IPS DF 19.7 (cell line): ENCODE results near the gene MCOLN1.
"Not testable (repeated sequence)": the region's sequence is repeated elsewhere in the genome, so short reads cannot be mapped to it uniquely, and the experiment has no call there.

Experiments used
- DNase-seq: peaks from one replicate; pipeline ENCODE4 v3.0.0-alpha.2; 2013; ENCODE audit warnings: low read depth, low spot score

Gene MCOLN1

DNA sequence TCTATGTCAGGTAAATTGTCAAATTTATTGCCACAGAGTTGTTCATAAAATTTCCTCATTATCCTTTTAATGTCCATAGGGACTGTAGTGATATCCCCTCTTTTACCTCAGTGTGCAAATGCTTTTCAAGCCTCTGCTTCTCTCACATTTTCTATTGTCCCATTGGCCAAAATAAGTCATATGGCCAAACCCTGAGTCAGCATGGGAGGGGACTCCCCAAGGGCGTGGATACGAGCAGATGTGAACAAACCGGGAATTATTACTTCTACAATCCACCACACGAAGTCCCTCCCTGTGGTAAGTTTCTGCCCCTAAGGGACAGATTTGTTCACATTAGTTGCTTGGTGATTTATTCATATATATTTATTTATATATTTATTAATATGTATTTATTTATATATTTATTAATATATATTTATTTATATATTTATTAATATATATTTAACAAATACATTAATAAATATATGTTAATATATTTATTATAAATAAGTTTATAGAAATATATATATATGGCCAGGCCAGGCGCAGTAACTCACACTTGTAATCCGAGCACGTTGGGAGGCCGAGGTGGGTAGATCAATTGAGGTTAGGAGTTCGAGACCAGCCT is 53.1 kb downstream of the MCOLN1 start:
- DNase-seq = no peak

DNA sequence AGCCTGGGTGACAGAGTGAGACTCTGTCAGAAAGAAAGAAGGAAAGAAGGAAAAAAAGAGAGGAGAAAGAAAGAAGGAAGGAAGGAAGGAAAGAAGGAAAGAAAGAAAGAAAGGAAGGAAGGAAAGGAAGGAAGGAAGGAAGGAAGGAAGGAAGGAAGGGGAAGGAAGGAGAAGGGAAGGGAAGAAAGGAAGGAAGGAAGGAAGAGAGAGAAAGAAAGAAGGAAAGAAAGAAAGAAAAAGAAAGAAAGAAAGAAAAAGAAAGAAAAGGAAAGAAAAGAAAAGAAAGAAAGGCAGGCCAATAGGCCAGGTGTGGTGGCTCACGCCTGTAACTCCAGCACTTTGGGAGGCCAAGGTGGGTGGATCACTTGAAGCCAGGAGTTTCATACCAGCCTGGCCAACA is 55.0 kb downstream of the MCOLN1 start:
- DNase-seq = not testable (repeated sequence)

DNA sequence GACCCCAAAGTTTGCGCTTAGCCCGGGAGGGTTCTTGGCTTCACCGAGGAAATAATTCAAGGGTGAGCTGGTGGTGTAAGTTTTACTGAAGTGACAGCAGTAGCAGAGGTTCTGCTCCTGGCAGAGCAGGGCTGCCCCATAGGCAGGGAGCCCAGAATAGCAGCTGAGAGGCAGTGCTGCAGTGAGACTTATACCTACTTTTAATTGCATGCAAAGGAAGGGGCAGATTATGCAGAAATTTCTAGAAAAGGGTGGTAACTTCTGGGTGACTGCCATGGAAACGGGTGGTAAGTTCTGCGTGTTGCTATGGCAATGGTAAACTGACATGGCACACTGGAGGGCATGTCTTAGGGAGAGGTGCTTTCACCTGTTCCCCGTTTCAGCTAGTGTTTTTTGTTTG is 55.7 kb downstream of the MCOLN1 start:
- no peak for DNase-seq

DNA sequence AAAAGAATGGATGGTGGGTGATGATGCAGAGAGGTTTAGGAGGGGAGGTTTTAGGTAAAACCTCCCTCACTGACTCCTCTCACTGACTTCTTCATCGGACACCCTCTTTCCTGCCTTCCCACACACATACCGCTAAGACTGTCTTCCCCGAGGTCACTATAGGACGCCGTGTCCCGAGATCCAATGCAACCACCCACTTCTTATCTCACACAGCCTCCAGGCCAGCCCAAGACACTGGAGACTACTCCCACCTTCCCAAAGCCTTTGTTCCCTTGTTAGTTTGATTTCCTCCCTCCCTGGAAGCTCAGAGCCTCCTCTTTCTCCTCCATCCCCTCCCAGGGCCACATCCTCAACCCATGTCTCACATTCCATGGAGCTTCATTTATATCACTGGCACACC is 56.8 kb downstream of the MCOLN1 start:
- DNase-seq = no peak

DNA sequence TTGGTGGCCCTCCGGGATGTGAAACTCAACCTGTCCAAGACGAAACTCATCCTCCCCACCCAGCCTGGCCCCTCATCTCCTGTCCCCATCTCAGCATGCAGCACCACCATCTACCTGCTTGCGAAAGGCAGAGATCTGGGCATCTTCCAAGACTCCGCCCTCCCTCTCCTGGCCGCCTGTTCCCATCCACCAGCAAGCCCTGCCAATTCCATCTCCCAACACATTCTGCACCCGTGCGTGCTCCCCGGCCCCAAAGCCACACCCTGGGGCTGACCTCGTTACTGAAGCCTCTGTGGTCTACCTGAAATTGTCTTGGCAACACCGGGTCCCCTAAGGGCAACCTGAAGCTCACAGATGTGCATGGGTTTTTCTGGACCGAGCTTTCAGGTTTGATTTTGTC is 60.0 kb downstream of the MCOLN1 start:
- DNase-seq = no peak
